NCI-H526 (cell line): Measurements from ENCODE around the gene ERCC2.
A peak's percentile ranks its signal among the peaks of the same experiment; 100 is the strongest.
"Not testable (repeated sequence)": the region's sequence is repeated elsewhere in the genome, so short reads cannot be mapped to it uniquely, and the experiment has no call there.

Source experiments
- DNase-seq, 2 experiments: peaks; one replicate each; lab custom pipeline; 2025; lab: John Stamatoyannopoulos, UW

Gene ERCC2

GRCh38 chr19:45354241-45354842 lies 16.0 kb downstream of the ERCC2 start:
- no peak for DNase-seq

- no peak for DNase-seq
Observed at GRCh38 chr19:45352914-45353796, 17.2 kb downstream of the ERCC2 start.

GRCh38 chr19:45352471-45352870 lies 17.9 kb downstream of the ERCC2 start:
- DNase-seq: no peak

GRCh38 chr19:45352062-45352461 lies 18.3 kb downstream of the ERCC2 start:
- no peak for DNase-seq

- DNase-seq: no peak
Observed at GRCh38 chr19:45351401-45351952, 18.9 kb downstream of the ERCC2 start.

GRCh38 chr19:45350477-45351058 lies 19.8 kb downstream of the ERCC2 start:
- no peak for DNase-seq

- no peak for DNase-seq
Observed at GRCh38 chr19:45349430-45349941, 20.9 kb downstream of the ERCC2 start.

- DNase-seq: no peak
Observed at GRCh38 chr19:45349126-45349415, 21.3 kb downstream of the ERCC2 start.

- no peak for DNase-seq
Observed at GRCh38 chr19:45348367-45349125, 21.8 kb downstream of the ERCC2 start.

- DNase-seq: no peak
Observed at GRCh38 chr19:45347570-45348366, 22.6 kb downstream of the ERCC2 start.

GRCh38 chr19:45346449-45346848 lies 23.9 kb downstream of the ERCC2 start:
- DNase-seq: peak in 1 of 2 experiments; percentile 69

GRCh38 chr19:45345506-45345860 lies 24.9 kb downstream of the ERCC2 start:
- DNase-seq: no peak

- DNase-seq: no peak
Observed at GRCh38 chr19:45344621-45345505, 25.5 kb downstream of the ERCC2 start.

- DNase-seq: no peak
Observed at GRCh38 chr19:45342911-45343310, 27.5 kb downstream of the ERCC2 start.

GRCh38 chr19:45340899-45341453 lies 29.4 kb downstream of the ERCC2 start:
- DNase-seq: no peak

- DNase-seq: peak in 1 of 2 experiments; percentile 66
Observed at GRCh38 chr19:45340232-45340898, 30.0 kb downstream of the ERCC2 start, which contains the start of gene KLC3. Gene KLC3 (plus strand): TSS chr19:45340750. CDS start chr19:45345542, 4,792 bp downstream.

GRCh38 chr19:45339629-45340028 lies 30.7 kb downstream of the ERCC2 start:
- no peak for DNase-seq

GRCh38 chr19:45336696-45337251 lies 33.6 kb downstream of the ERCC2 start:
- no peak for DNase-seq

GRCh38 chr19:45334881-45335280 lies 35.5 kb downstream of the ERCC2 start:
- DNase-seq: not testable (repeated sequence)
